Measurements from ENCODE around the gene JUN.

JUN gene

DNA sequence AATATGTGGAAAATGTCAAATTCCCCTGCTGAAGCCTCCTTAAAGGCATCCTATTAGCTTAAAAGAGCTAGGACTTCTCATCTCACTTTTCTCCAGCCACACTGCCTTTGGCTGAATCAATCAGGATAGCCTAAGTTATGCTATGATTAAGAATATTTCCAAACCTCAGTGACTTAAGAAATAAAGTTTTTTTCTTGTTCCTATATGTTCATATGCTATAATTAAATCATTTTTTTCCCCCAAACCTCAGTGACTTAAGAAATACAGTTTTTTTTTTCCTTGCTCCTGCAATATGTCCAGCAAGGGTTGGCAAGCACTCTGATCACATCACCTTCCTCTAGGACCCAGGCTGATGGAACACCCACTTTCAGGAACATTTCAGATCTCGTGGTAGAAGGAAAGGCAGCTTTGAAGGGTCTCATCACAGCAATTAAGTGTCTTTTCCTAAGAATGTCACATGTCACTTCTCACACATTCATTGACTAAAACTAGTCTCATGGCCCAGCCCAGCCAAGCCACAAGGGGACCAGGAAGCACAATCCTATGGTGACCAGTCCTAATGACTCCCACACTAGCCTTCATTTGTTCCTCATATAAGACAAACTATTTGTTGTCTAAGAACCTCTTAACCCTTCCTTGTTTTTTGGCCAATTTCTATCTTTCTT is 6.3 kb upstream of the JUN start:
- TF ChIP-seq MYC (IDR thresholded peaks at IDR 0.05; ENCODE audit: low read depth, low read length), result no peak
- TF ChIP-seq, protein P1, sequence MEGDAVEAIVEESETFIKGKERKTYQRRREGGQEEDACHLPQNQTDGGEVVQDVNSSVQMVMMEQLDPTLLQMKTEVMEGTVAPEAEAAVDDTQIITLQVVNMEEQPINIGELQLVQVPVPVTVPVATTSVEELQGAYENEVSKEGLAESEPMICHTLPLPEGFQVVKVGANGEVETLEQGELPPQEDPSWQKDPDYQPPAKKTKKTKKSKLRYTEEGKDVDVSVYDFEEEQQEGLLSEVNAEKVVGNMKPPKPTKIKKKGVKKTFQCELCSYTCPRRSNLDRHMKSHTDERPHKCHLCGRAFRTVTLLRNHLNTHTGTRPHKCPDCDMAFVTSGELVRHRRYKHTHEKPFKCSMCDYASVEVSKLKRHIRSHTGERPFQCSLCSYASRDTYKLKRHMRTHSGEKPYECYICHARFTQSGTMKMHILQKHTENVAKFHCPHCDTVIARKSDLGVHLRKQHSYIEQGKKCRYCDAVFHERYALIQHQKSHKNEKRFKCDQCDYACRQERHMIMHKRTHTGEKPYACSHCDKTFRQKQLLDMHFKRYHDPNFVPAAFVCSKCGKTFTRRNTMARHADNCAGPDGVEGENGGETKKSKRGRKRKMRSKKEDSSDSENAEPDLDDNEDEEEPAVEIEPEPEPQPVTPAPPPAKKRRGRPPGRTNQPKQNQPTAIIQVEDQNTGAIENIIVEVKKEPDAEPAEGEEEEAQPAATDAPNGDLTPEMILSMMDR (IDR thresholded peaks at IDR 0.05; ENCODE audit: low read depth, low read length), result no peak
- no peak for TF ChIP-seq POLR2A (IDR thresholded peaks at IDR 0.05; ENCODE audit: extremely low read depth, insufficient read length)
- no peak for DNase-seq (ENCODE audit: low read depth)
- H3K4me3 ChIP-seq (ENCODE audit: low read depth, low read length), result no peak overlapping the region

- H3K4me3 ChIP-seq (ENCODE audit: low read depth, low read length), result no peak overlapping the region
- TF ChIP-seq, protein P1 (IDR thresholded peaks at IDR 0.05; ENCODE audit: low read depth, low read length), result no peak
- TF ChIP-seq MAX (IDR thresholded peaks at IDR 0.05; ENCODE audit: low read depth, low read length) (no peak), MYC (IDR thresholded peaks at IDR 0.05; ENCODE audit: low read depth, low read length) (no peak), POLR2A (IDR thresholded peaks at IDR 0.05; ENCODE audit: extremely low read depth, insufficient read length) (no peak)
- no peak for DNase-seq (ENCODE audit: low read depth)
Measured at GRCh38 chr1:58789322-58789856, 5.5 kb upstream of the JUN start.

DNA sequence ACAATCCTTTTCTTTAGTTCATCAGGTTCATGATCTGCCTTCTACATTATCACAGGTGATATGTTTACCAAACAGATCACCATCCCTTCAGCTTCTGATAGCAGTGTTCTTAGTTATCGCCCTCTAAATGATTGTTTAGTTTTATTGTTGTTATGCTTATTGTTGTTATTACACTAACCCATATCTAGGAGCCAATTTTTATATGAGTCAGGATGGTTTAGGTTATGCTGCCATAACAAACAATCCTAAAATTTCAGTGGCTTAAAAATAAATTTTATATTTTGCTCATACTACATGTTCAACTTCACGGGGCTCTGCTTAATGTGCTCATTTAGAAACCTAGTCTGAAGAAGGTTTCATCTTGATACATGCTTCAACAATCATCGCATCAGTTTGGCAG is 4.4 kb upstream of the JUN start:
- TF ChIP-seq MYC (IDR thresholded peaks at IDR 0.05; ENCODE audit: low read depth, low read length) (no peak), POLR2A (IDR thresholded peaks at IDR 0.05; ENCODE audit: extremely low read depth, insufficient read length) (no peak), MAX (IDR thresholded peaks at IDR 0.05; ENCODE audit: low read depth, low read length) (no peak)
- TF ChIP-seq, protein P1 (IDR thresholded peaks at IDR 0.05; ENCODE audit: low read depth, low read length), result no peak
- H3K4me3 ChIP-seq (ENCODE audit: low read depth, low read length), result no peak overlapping the region
- no peak for DNase-seq (ENCODE audit: low read depth)

DNA sequence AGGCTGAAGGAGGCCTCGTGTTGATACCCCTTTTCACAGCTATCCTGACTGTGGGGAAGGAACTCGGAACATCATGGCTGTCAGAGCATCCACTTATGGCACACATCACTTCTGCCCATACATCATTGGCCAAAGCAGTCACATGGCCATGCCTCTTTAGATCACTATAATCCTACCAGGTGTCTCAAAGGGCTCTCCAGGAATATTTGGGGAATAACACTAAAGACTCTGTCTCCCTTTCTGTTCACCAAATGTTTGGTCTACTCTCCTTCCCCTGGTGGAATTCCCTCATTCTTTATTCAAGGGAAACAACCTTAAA is 3.0 kb upstream of the JUN start:
- DNase-seq (ENCODE audit: low read depth), result no peak
- no peak overlapping the region for H3K4me3 ChIP-seq (ENCODE audit: low read depth, low read length)
- TF ChIP-seq MAX (IDR thresholded peaks at IDR 0.05; ENCODE audit: low read depth, low read length), result no peak
- TF ChIP-seq, protein P1 (IDR thresholded peaks at IDR 0.05; ENCODE audit: low read depth, low read length), result no peak
- TF ChIP-seq POLR2A (IDR thresholded peaks at IDR 0.05; ENCODE audit: extremely low read depth, insufficient read length), result no peak
- TF ChIP-seq MYC (IDR thresholded peaks at IDR 0.05; ENCODE audit: low read depth, low read length), result no peak

GRCh38 chr1:58786184-58786926 is 2.5 kb upstream of the JUN start:
- TF ChIP-seq MAX (IDR thresholded peaks at IDR 0.05; ENCODE audit: low read depth, low read length), result no peak
- no peak for TF ChIP-seq MYC (IDR thresholded peaks at IDR 0.05; ENCODE audit: low read depth, low read length)
- H3K4me3 ChIP-seq (ENCODE audit: low read depth, low read length), result no peak overlapping the region
- DNase-seq (ENCODE audit: low read depth), result no peak

DNA sequence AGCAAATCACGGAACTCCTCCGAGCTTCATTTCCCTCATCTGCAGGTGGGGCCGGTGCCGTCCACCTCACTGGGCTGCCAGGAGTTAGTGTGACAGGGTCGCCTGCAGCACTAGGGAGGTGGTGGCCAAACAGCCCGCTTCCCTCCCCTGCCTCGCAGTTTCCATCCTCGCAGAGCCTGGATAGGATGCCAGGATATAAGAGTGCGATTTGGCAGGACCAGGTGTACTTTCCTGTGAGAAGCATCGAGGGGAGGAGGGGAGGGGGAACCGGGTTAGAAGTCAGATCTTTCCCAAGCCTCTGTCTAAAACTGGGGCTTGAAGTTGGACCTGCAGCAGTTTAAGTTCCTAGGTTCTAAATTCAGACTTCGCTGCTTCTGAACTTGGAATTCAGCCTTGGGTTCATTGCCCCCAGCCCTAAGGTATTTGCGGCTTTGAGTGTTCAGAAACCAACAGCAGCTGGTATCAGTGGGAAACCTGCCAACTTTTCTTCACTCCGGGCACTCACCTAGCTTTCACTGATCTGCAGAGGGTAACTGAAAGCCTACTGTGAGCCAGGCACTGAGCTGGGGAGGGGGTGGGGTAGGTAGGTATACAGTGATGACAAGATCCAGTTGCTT is 1.7 kb upstream of the JUN start:
- peak; percentile 16 for DNase-seq (ENCODE audit: low read depth)
- no peak for TF ChIP-seq POLR2A (IDR thresholded peaks at IDR 0.05; ENCODE audit: extremely low read depth, insufficient read length)
- TF ChIP-seq, protein P1 (IDR thresholded peaks at IDR 0.05; ENCODE audit: low read depth, low read length), result no peak
- no peak for TF ChIP-seq MAX (IDR thresholded peaks at IDR 0.05; ENCODE audit: low read depth, low read length)
- TF ChIP-seq MYC (IDR thresholded peaks at IDR 0.05; ENCODE audit: low read depth, low read length), result no peak
- no peak overlapping the region for H3K4me3 ChIP-seq (ENCODE audit: low read depth, low read length)
